ENCODE measurements around the gene B4GALT5.
A peak's percentile ranks its signal among the peaks of the same experiment; 100 is the strongest.
"Not testable (repeated sequence)": the region's sequence is repeated elsewhere in the genome, so short reads cannot be mapped to it uniquely, and the experiment has no call there.

Gene B4GALT5

GRCh38 chr20:49681850-49682216 is 31.8 kb downstream of the B4GALT5 start:
- DNase-seq (ENCODE audit: low read depth, low spot score) = no peak

GRCh38 chr20:49680484-49680883 is 33.2 kb downstream of the B4GALT5 start:
- no peak for DNase-seq (ENCODE audit: low read depth, low spot score)

GRCh38 chr20:49679634-49680033 is 34.0 kb downstream of the B4GALT5 start:
- no peak for DNase-seq (ENCODE audit: low read depth, low spot score)

- DNase-seq (ENCODE audit: low read depth, low spot score) = no peak
Observed at GRCh38 chr20:49677777-49678758, 35.6 kb downstream of the B4GALT5 start.

DNA sequence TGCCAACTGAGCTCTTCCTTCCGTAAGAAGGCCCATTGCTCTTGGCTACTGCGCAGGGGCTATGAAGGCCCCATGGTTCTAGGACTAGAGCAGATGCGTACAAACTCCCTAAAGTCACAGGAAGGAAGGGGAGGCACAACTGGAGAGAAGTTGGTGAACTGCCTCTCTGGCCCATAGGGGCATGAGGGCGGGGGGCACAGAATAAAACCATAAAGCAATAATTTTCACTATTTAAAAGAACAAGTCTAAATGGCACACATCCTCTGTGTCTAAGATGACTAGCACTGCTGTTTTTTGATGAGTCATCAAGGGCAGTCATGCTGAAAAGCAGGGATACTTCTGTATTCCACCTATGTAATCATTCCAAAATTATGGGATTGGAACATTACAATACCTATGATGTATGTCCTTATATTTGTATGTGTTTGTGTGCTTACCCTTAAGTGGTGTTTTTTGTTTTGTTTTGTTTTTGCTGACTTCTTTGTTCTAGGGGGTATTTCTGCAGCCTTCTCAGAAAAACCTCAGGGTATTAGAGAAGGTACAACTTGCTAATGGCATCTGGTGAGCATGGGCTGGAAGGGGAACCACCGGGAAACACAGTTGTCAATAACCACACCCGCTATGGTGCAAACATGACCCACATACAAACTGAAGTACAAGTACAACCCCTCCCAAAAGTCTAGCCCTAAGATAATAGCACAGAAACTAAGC is 36.9 kb downstream of the B4GALT5 start:
- peak; percentile 36 for DNase-seq (ENCODE audit: low read depth, low spot score)

DNA sequence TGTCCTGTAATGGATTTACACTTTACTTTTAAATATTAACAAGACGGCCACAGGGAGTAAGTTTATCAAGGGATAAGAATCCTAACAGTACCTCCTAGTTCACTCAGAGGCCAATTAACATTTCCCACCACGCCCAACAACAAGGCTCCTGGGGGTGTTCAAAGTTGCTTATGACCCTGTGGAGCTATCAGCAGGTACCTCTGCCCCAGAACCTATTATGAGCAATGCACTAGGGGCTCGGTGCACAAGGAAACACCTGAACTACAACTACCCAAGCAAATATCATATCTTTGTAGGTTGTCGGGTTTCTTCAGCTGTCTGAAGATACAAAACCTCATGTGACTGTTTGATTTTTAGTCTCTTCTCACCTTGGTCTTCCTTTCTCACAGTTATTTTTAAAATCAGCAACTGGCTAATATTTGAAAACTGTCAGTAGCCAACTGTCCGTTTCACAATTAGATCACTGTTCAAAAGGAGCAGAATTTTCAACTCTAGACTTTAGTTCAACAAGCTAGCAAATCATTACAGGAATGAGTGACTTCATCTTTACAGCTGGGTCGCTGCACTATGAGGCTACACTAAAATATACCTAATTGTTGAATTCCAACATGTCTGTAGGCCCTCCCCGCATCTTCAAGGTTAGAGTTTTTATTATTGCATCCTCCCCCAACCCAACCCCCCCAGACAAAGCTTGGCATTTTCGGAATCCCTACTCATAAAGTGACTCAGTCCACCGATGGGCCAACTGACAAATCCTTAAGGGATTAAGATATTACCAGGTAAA is 38.1 kb downstream of the B4GALT5 start:
- DNase-seq (ENCODE audit: low read depth, low spot score) = no peak

GRCh38 chr20:49674383-49675352 is 39.0 kb downstream of the B4GALT5 start:
- no peak for DNase-seq (ENCODE audit: low read depth, low spot score)

- DNase-seq (ENCODE audit: low read depth, low spot score) = no peak
Observed at GRCh38 chr20:49672096-49672664, 41.5 kb downstream of the B4GALT5 start.

DNA sequence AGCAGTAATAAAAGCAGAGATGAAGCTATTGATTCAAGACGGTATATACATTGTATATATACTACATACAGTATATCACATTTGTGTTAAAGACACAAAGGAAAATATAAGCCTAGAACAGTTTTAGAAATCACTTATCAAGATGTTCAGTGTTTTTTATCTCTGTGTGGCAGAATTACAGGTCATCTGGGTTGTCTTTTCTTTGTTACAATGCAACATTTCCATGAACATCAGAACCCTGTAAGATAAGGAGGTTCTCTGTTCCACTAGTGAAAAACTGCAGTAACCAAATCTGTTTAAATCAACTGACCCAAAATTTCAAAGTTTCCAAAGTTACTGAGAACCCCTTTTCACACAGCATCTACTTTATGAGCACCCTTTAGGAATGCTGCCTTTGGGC is 42.2 kb downstream of the B4GALT5 start:
- DNase-seq (ENCODE audit: low read depth, low spot score) = no peak

DNA sequence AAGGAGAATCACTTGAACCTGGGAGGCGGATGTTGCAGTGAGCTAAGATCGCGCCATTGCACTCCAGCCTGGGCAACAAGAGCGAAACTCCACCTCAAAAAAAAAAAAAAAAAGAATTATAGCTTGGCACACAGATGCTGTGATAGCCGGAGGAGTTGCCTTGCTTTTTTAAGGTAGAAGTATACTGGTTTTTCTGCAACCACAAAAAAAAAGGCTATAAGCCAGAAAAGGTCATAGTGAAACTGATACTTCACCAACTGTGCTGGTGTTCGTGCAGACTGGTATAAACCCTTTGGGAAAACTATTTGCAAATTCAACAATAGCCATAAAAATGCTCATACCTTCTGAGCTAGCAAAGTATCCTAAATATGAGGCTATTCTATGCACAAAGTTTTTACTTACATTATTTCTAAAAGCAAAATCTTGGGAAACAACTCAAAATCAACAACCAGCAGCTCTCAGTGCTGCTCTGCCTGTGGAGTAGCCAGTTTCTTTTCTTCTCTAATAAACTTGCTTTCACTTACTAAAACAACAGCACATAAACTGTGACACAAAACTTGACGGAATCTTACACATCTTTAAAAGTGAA is 44.0 kb downstream of the B4GALT5 start:
- no peak for DNase-seq (ENCODE audit: low read depth, low spot score)

GRCh38 chr20:49668878-49669195 is 44.8 kb downstream of the B4GALT5 start:
- DNase-seq (ENCODE audit: low read depth, low spot score) = not testable (repeated sequence)

DNA sequence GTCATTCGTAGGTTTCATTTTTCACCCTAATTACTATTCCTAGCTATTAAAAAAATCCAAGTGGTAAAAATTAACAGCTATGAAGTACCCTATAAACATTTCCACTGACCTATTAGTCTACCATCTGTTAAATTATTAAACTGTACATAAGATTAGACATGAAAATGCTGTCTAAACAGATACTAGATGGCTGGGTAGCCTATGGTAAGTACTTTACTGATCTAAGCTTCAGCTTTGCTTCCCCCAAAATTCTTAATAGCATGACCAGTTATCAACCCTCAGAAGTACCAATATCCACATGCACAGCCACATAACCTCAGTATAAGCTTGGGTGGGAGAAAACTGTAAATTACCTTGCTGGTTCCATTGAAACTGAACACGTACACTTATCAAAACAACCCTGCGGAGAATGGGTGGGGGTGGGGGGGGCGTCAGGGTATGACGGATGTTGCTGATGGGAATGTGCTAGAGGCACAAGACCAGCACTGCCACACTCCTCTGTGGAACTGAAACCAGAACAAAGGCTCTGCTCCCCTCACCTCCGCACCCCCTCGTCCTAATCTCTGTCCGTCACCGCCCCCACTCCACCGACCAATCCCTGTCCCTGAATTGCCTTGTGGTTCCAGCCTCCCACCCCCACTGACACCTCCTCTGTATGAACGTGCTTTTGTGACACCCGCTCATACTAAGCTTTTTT is 45.3 kb downstream of the B4GALT5 start:
- DNase-seq (ENCODE audit: low read depth, low spot score) = peak; percentile 19

GRCh38 chr20:49666911-49667310 is 46.8 kb downstream of the B4GALT5 start:
- DNase-seq (ENCODE audit: low read depth, low spot score) = no peak

GRCh38 chr20:49665796-49666195 is 47.9 kb downstream of the B4GALT5 start:
- no peak for DNase-seq (ENCODE audit: low read depth, low spot score)

GRCh38 chr20:49664612-49665313 is 48.9 kb downstream of the B4GALT5 start:
- no peak for DNase-seq (ENCODE audit: low read depth, low spot score)

DNA sequence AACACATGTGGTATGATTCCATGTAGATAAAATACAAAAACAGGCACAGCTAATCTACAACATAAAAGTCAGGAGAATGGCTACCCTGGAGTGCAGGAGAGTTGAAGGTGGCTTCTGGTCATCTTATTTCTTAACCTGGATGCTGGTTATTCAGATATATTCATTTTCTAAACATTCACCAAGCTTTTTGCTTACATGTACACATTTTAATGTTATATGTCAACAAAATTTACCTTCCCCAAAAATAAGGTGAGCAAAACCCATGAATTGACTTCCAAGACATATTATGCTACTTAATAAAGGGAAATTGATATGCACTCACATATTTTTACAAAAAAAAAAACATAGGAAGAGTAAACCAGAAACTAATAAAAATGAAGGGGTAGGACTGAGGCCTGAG is 50.6 kb downstream of the B4GALT5 start:
- DNase-seq (ENCODE audit: low read depth, low spot score) = no peak

DNA sequence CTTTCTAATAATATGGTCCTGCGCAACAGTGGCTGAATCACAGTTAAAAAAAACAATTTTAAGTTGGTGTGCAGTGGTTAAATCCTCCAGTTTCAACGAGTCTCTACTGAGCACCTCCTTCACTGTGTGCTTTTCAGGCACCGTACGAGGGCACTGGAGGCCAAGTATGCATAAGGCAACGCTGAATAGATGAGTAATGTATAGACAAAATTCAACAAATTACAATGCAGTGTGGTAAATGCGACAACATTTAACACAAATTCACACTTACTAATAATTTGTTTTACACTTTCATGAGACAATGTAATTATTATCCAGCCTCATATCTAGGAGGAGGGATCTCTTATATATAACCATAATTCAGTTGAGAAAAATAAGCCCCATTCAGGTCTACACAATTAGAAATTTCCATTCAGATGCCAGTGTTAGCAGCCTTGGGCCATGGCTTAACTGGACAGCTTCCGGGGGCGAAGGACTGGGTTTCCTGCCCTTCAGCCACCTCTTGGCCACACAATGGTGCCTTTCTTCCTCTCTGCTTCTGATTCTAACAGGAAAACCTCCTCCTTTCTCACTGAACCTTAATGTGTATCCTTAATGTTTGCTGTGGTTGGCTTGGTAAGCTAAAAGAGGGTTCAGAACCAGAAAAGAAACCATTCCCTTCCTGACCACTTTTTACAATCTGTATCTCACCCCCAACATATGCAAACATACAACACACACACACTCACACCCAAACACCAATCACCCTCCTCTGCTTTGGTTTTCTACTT is 51.9 kb downstream of the B4GALT5 start:
- DNase-seq (ENCODE audit: low read depth, low spot score) = no peak

- no peak for DNase-seq (ENCODE audit: low read depth, low spot score)
Observed at GRCh38 chr20:49660912-49661311, 52.8 kb downstream of the B4GALT5 start.
